GM23338 (cell line): ENCODE data around the gene IQCE. TPM values are rescaled to one million over a fixed set of nuclear protein-coding genes. Genes with fewer than 3 reads are reported as not detected.

ENCODE experiments used
- ATAC-seq: fragments of 200-7000 bp; cut with Tn5 transposase; 3 replicates; pipeline ENCODE4 v1.9.1; 2020
- DNase-seq: peaks from one replicate; pipeline ENCODE4 v3.0.0-alpha.2; 2015; ENCODE audit warnings: low spot score
- H2AFZ ChIP-seq: fragments of 200-600 bp; sonication (generic); 2 replicates; pipeline ENCODE4 v1.8.0; 2016; ENCODE audit warnings: antibody characterized with exemption, mild to moderate bottlenecking, moderate library complexity
- H3F3A ChIP-seq: fragments of 200-600 bp; sonication (generic); replicated peaks from 2 replicates; pipeline ENCODE4 v1.8.0; 2017; ENCODE audit warnings: antibody characterized with exemption, mixed run types, low read depth
- H3K27ac ChIP-seq: fragments of 200-600 bp; sonication (generic); 2 replicates; pipeline ENCODE4 v1.6.1; 2016; ENCODE audit warnings: low read depth
- H3K27me3 ChIP-seq: fragments of 200-600 bp; sonication (generic); 2 replicates; pipeline ENCODE4 v1.8.0; 2016; ENCODE audit warnings: mild to moderate bottlenecking, mixed run types, moderate library complexity; ENCODE audit not compliant: insufficient read depth
- H3K36me3 ChIP-seq: fragments of 200-600 bp; sonication (generic); 2 replicates; pipeline ENCODE4 v1.8.0; 2016; ENCODE audit warnings: mild to moderate bottlenecking; ENCODE audit not compliant: insufficient read depth
- H3K4me1 ChIP-seq: fragments of 200-600 bp; sonication (generic); 2 replicates; pipeline ENCODE4 v1.8.0; 2016; ENCODE audit warnings: mild to moderate bottlenecking, moderate library complexity; ENCODE audit not compliant: insufficient read depth
- H3K4me2 ChIP-seq: fragments of 200-600 bp; sonication (generic); 2 replicates; pipeline ENCODE4 v1.7.1; 2017; ENCODE audit warnings: mixed run types
- H3K4me3 ChIP-seq: fragments of 200-600 bp; sonication (generic); 2 replicates; pipeline ENCODE4 v1.6.1; 2016; ENCODE audit warnings: mixed run types
- H3K79me2 ChIP-seq: fragments of 200-600 bp; sonication (generic); replicated peaks from 2 replicates; pipeline ENCODE4 v1.8.0; 2017; ENCODE audit warnings: mild to moderate bottlenecking; ENCODE audit not compliant: insufficient read depth
- H3K9me2 ChIP-seq: fragments of 200-600 bp; sonication (generic); 2 replicates; pipeline ENCODE4 v1.8.0; 2017; ENCODE audit not compliant: insufficient read depth
- H4K20me1 ChIP-seq: fragments of 200-600 bp; sonication (generic); replicated peaks from 2 replicates; pipeline ENCODE4 v1.8.0; 2017; ENCODE audit warnings: mild to moderate bottlenecking; ENCODE audit not compliant: insufficient read depth
- H3K27ac Mint-ChIP-seq: 2 replicates; pipeline ENCODE4 v1.8.0; 2020; ENCODE audit warnings: inconsistent platforms, mild to moderate bottlenecking, moderate library complexity, mixed read lengths
- H3K27me3 Mint-ChIP-seq: 3 replicates; pipeline ENCODE4 v1.8.0; 2022; ENCODE audit warnings: low read depth, mild to moderate bottlenecking, moderate library complexity, mixed read lengths, inconsistent platforms; ENCODE audit not compliant: insufficient read depth, poor library complexity
- H3K36me3 Mint-ChIP-seq: 3 replicates; pipeline ENCODE4 v1.8.0; 2021; ENCODE audit warnings: low read depth, mild to moderate bottlenecking, inconsistent platforms, moderate library complexity, mixed read lengths
- H3K4me1 Mint-ChIP-seq: 3 replicates; pipeline ENCODE4 v1.8.0; 2020; ENCODE audit warnings: mild to moderate bottlenecking, inconsistent platforms, mixed read lengths
- H3K4me3 Mint-ChIP-seq: 3 replicates; pipeline ENCODE4 v1.8.0; 2021; ENCODE audit warnings: moderate library complexity, mild to moderate bottlenecking, inconsistent platforms, mixed read lengths
- H3K9me3 Mint-ChIP-seq: 3 replicates; pipeline ENCODE4 v1.8.0; 2020; ENCODE audit warnings: moderate library complexity, mild to moderate bottlenecking, inconsistent platforms, mixed read lengths
- POLR2AphosphoS5 ChIP-seq: IDR thresholded peaks from 2 replicates; pipeline ENCODE4 v1.6.1; 2016; ENCODE audit warnings: antibody characterized with exemption, low read depth
- STAT1 ChIP-seq: IDR thresholded peaks from one replicate; pipeline ENCODE4 v1.6.1; 2016; ENCODE audit warnings: antibody characterized with exemption; ENCODE audit not compliant: unreplicated experiment
- ZNF114 ChIP-seq: fragments of 250-450 bp; sonication (Bioruptor Pico); IDR thresholded peaks from 2 replicates; pipeline ENCODE4 v1.5.0; 2020; ENCODE audit warnings: mild to moderate bottlenecking, moderate library complexity
- ZNF331 ChIP-seq: fragments of 250-450 bp; sonication (Bioruptor Pico); IDR thresholded peaks from 2 replicates; pipeline ENCODE4 v1.5.0; 2020; ENCODE audit warnings: low read depth, mild to moderate bottlenecking, moderate library complexity
- polyA plus RNA-seq: library from polyadenylated mRNA; unstranded; fragments of >200 nt; fragmentation: Nextera tagmentation; extraction: Ambion mirVana; gene quantifications from 2 replicates; pipeline ENCODE4 v1.2.1, GENCODE V29; 2016
- total RNA-seq: library from RNA; depleted of rRNA; stranded (reverse); fragments of >200 nt; shearing (Covaris generic); gene quantifications from 2 replicates; pipeline ENCODE4 v1.2.3, GENCODE V29; 2014
- TF ChIP-seq, protein P1 (sequence below), 2 experiments: fragments of 200-600 bp in 1 of 2; sonication (generic) in 1 of 2; conservative IDR thresholded peaks; 2 replicates each; pipeline versions ENCODE4 v1.5.1 to v1.6.1; 2016 to 2017; ENCODE audit warnings: antibody characterized with exemption in 2 of 2, low read depth in 2 of 2, mild to moderate bottlenecking in 2 of 2, moderate library complexity in 1 of 2
- TF ChIP-seq, protein P2 (sequence below): IDR thresholded peaks from one replicate; pipeline ENCODE4 v1.6.1; 2018; ENCODE audit warnings: antibody characterized with exemption; ENCODE audit not compliant: unreplicated experiment

Gene IQCE
- total and polyA plus RNA-seq, 2 experiments from 2014 or later, result 5.0 to 7.7 TPM

- H3K36me3 ChIP-seq, result peaks cover 6% of the 10 kb centered on the region; the same call in 1 of the 2 replicates
- peaks cover 25% of the 10 kb centered on the region for H3K36me3 Mint-ChIP-seq
Observed at GRCh38 chr7:2555121-2556052, 3.4 kb upstream of the IQCE start, which contains the start of gene BRAT1. Gene BRAT1 (minus strand): TSS chr7:2555524. CDS start chr7:2554431, 1,093 bp downstream.

More at GRCh38 chr7:2555121-2556052, 3.4 kb upstream of the IQCE start, which contains the start of gene BRAT1:
- Histone ChIP-seq H3K27ac (peak within 1 kb of the TSS; percentile 99), H3F3A (peaks cover 11% of the 10 kb centered on the region), H3K9me2 (no peaks in the 10 kb centered on the region), H3K27me3 (no peaks in the 10 kb centered on the region), H3K4me3 (peak within 1 kb of the TSS; percentile 83), H3K79me2 (peaks cover 21% of the 10 kb centered on the region), H2AFZ (peak within 1 kb of the TSS; percentile 96), H3K4me1 (peaks cover 7% of the 10 kb centered on the region; the same call in 1 of the 2 replicates), H3K4me2 (peak within 1 kb of the TSS; percentile 85), H4K20me1 (peaks cover 9% of the 10 kb centered on the region; the same call in 1 of the 2 replicates)
- Mint-ChIP-seq H3K27me3 (peaks cover 6% of the 10 kb centered on the region), H3K4me1 (peaks cover 8% of the 10 kb centered on the region), H3K27ac (peak within 1 kb of the TSS; percentile 92), H3K4me3 (peak within 1 kb of the TSS; percentile 80), H3K9me3 (no peaks in the 10 kb centered on the region; the same call in 1 of the 3 replicates)
- TF ChIP-seq STAT1 (no peak), ZNF331 (CRISPR knock-in tag) (no peak), ZNF114 (CRISPR knock-in tag) (no peak), POLR2AphosphoS5 (peak; percentile 95)
- TF ChIP-seq, protein P1, sequence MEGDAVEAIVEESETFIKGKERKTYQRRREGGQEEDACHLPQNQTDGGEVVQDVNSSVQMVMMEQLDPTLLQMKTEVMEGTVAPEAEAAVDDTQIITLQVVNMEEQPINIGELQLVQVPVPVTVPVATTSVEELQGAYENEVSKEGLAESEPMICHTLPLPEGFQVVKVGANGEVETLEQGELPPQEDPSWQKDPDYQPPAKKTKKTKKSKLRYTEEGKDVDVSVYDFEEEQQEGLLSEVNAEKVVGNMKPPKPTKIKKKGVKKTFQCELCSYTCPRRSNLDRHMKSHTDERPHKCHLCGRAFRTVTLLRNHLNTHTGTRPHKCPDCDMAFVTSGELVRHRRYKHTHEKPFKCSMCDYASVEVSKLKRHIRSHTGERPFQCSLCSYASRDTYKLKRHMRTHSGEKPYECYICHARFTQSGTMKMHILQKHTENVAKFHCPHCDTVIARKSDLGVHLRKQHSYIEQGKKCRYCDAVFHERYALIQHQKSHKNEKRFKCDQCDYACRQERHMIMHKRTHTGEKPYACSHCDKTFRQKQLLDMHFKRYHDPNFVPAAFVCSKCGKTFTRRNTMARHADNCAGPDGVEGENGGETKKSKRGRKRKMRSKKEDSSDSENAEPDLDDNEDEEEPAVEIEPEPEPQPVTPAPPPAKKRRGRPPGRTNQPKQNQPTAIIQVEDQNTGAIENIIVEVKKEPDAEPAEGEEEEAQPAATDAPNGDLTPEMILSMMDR (conservative IDR thresholded peaks at IDR 0.05; ENCODE audit: low read depth in 2 of 2), result peak; percentile 29 to 42
- TF ChIP-seq, protein P2, sequence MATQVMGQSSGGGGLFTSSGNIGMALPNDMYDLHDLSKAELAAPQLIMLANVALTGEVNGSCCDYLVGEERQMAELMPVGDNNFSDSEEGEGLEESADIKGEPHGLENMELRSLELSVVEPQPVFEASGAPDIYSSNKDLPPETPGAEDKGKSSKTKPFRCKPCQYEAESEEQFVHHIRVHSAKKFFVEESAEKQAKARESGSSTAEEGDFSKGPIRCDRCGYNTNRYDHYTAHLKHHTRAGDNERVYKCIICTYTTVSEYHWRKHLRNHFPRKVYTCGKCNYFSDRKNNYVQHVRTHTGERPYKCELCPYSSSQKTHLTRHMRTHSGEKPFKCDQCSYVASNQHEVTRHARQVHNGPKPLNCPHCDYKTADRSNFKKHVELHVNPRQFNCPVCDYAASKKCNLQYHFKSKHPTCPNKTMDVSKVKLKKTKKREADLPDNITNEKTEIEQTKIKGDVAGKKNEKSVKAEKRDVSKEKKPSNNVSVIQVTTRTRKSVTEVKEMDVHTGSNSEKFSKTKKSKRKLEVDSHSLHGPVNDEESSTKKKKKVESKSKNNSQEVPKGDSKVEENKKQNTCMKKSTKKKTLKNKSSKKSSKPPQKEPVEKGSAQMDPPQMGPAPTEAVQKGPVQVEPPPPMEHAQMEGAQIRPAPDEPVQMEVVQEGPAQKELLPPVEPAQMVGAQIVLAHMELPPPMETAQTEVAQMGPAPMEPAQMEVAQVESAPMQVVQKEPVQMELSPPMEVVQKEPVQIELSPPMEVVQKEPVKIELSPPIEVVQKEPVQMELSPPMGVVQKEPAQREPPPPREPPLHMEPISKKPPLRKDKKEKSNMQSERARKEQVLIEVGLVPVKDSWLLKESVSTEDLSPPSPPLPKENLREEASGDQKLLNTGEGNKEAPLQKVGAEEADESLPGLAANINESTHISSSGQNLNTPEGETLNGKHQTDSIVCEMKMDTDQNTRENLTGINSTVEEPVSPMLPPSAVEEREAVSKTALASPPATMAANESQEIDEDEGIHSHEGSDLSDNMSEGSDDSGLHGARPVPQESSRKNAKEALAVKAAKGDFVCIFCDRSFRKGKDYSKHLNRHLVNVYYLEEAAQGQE, result no peak
- ATAC-seq, result peak; percentile 83
- DNase-seq, result peak; percentile 97
